Vagina (tissue), 2 donors: ENCODE results near the gene ZMIZ1.

Source experiments
- POLR2A ChIP-seq, 2 donors: fragments of 450-650 bp; IDR thresholded peaks; one replicate each; pipeline ENCODE4 v1.6.1; 2017; ENCODE audit warnings: antibody characterized with exemption in 2 of 2, mild to moderate bottlenecking in 2 of 2, moderate library complexity in 2 of 2
- TF ChIP-seq, protein P1 (sequence below), 3 experiments: fragments of 450-650 bp in 2 of 3; fragments of 200-600 bp in 1 of 3; sonication (generic) in 1 of 3; IDR thresholded peaks; one replicate each; pipeline ENCODE4 v1.5.1; 2017 to 2019; ENCODE audit warnings: antibody characterized with exemption in 3 of 3, mild to moderate bottlenecking in 2 of 3, moderate library complexity in 2 of 3

DNA sequence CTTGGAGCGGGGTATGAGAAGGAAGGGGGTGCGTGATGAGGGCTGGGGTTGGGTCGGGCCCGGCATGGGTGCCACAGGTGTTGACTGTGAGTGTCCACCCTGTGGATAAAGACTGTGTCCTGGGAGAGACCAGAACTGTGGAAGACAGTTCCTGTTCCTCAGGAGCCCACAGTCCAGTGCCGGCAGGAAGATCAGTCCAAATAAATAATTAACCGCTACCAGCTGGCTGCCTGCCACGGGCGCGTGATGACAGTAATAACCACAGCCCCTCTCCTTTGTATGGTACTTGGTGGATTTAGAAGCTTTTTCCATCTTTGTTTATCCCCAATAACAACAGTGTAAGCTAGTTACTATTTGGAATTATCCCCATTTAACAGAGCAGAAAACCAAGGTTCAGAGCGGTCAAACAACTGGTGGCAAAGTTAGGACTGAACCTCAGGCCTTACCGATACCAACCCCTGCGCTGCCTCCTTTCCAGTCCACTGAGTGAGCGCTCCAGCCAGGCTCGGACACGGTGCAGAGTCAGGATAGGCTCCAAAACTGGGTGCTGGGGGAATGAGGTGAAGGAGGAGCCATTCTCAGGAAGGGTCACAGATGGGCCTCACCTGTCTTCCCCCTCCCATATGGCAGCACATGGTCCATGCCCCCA lies 5.1 kb downstream of the ZMIZ1 start:
- TF ChIP-seq, protein P1, sequence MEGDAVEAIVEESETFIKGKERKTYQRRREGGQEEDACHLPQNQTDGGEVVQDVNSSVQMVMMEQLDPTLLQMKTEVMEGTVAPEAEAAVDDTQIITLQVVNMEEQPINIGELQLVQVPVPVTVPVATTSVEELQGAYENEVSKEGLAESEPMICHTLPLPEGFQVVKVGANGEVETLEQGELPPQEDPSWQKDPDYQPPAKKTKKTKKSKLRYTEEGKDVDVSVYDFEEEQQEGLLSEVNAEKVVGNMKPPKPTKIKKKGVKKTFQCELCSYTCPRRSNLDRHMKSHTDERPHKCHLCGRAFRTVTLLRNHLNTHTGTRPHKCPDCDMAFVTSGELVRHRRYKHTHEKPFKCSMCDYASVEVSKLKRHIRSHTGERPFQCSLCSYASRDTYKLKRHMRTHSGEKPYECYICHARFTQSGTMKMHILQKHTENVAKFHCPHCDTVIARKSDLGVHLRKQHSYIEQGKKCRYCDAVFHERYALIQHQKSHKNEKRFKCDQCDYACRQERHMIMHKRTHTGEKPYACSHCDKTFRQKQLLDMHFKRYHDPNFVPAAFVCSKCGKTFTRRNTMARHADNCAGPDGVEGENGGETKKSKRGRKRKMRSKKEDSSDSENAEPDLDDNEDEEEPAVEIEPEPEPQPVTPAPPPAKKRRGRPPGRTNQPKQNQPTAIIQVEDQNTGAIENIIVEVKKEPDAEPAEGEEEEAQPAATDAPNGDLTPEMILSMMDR (IDR thresholded peaks at IDR 0.05), result no peak
- TF ChIP-seq POLR2A (IDR thresholded peaks at IDR 0.05), result no peak
